Measurements from ENCODE around the gene ARMH4. TPM values are rescaled to one million over a fixed set of nuclear protein-coding genes. Genes with fewer than 3 reads are reported as not detected.

ARMH4 gene
- total and polyA plus RNA-seq, 10 of the 15 experiments (the other 5 are each of a cell fraction or from before 2014, with no cell fraction given) = 0.50 to 0.97 (median 0.60) TPM; not detected in 7

- TF ChIP-seq ZNF217 (IDR thresholded peaks at IDR 0.05) (no peak), KDM1A (IDR thresholded peaks at IDR 0.05; ENCODE audit: borderline replicate concordance) (no peak), DPF2 (IDR thresholded peaks at IDR 0.05) (no peak), ZNF24 (IDR thresholded peaks at IDR 0.05) (no peak), BACH1 (IDR thresholded peaks at IDR 0.05; ENCODE audit: borderline replicate concordance) (no peak), CBX5 (IDR thresholded peaks at IDR 0.05; ENCODE audit: low read depth) (no peak), ZSCAN29 (IDR thresholded peaks at IDR 0.05) (no peak), BRCA1 (IDR thresholded peaks at IDR 0.05; ENCODE audit: low read depth, low read length) (no peak), FOXK2 (IDR thresholded peaks at IDR 0.05) (no peak), POU2F2 (IDR thresholded peaks at IDR 0.05; ENCODE audit: borderline replicate concordance, low read depth, low read length) (no peak), NR2C1 (IDR thresholded peaks at IDR 0.05) (no peak), BCLAF1 (IDR thresholded peaks at IDR 0.05) (no peak), SMAD1 (IDR thresholded peaks at IDR 0.05; ENCODE audit: low read depth, partially characterized antibody) (no peak), SMAD5 (IDR thresholded peaks at IDR 0.05; ENCODE audit: low read depth) (no peak), TARDBP (IDR thresholded peaks at IDR 0.05; ENCODE audit: borderline replicate concordance) (no peak), USF2 (IDR thresholded peaks at IDR 0.05; ENCODE audit: borderline replicate concordance, low read depth, low read length) (no peak), SREBF1 (IDR thresholded peaks at IDR 0.05; ENCODE audit: low read length) (no peak), BHLHE40 (IDR thresholded peaks at IDR 0.05; ENCODE audit: borderline replicate concordance in 1 of 2, low read depth in 2 of 2, low read length in 1 of 2) (no peak), KAT2A (conservative IDR thresholded peaks at IDR 0.05; ENCODE audit: control insufficient read depth, low read depth, low read length) (no peak)
- H3K4me1 ChIP-seq (ENCODE audit: control insufficient read depth, insufficient read depth, low read length) = no peaks in the 10 kb centered on the region
- POLR2A ChIA-PET = no interaction called here
- H3K27me3 ChIP-seq (replicated peaks in 1 of 2; ENCODE audit: control insufficient read depth in 2 of 2, insufficient read depth in 2 of 2, low read length in 1 of 2) = no peaks in the 10 kb centered on the region
- intact Hi-C loops (cut with micrococcal nuclease; ENCODE audit: unreplicated experiment) = no loop called here
- no peak overlapping the region for H2AFZ ChIP-seq (ENCODE audit: control insufficient read depth, low read depth, low read length)
- no peaks in the 10 kb centered on the region for H3K9me3 ChIP-seq (replicated peaks; ENCODE audit: control insufficient read depth, insufficient read depth, low read length)
- H4K20me1 ChIP-seq (ENCODE audit: control insufficient read depth, insufficient read depth) = no peaks in the 10 kb centered on the region
- BruUV-seq (replicated peaks) = no TSS peak
- CTCF ChIA-PET = no interaction called here
- no peak overlapping the region for H3K4me3 ChIP-seq
- H3K79me2 ChIP-seq (ENCODE audit: control insufficient read depth, insufficient read depth, low read length) = no peaks in the 10 kb centered on the region
- no peaks in the 10 kb centered on the region for H3K36me3 ChIP-seq (ENCODE audit: control insufficient read depth in 2 of 2, insufficient read depth in 2 of 2, low read length in 1 of 2)
- ATAC-seq (no peak), DNase-seq (ENCODE audit: low read depth, low spot score) (no peak), FAIRE-seq (no peak)
- RAD21 ChIA-PET (ENCODE audit: unreplicated experiment) = no interaction called here
- no peak overlapping the region for H3K27ac ChIP-seq (ENCODE audit: control insufficient read depth, insufficient read depth)
- SMC1A ChIA-PET (ENCODE audit: uncharacterized antibody, unreplicated experiment) = no interaction called here
- H3K9ac ChIP-seq (ENCODE audit: control insufficient read depth, insufficient read depth, low read length) = no peak overlapping the region
- H3K4me2 ChIP-seq (ENCODE audit: control insufficient read depth, insufficient read depth) = no peak overlapping the region
- in situ Hi-C loops (cut with MboI) = no loop called here
Measured at GRCh38 chr14:57976701-57977100, 175.3 kb downstream of the ARMH4 start.
